Measurements from ENCODE around the gene FAIM.

The FAIM gene

DNA sequence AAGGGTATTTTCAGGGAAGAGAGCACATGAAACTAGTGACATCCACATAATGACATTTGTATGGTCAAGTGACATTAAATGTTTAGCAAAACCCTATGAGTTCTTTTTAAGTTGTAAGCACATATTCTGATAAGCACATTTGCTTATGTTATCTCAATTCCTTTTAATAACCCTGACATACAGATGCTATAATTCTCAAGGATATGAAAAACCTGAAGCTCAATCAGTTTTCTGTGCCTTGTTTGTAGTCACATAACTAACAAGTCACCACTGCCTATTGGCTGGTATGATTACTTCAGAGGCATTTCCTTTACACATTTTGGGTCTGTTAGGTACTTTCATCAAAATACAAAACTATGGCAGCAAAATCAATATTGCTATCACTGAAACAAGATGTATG, 74.1 kb downstream of the FAIM start:
- H3K4me3 ChIP-seq (ENCODE audit: low read length), result no peak overlapping the region
- H3K27me3 ChIP-seq (ENCODE audit: insufficient read depth, low read length), result no peaks in the 10 kb centered on the region
- H3K27ac ChIP-seq (ENCODE audit: low read length), result no peak overlapping the region
- peaks cover 23% of the 10 kb centered on the region for H3K36me3 ChIP-seq (ENCODE audit: insufficient read depth, low read depth, low read length)
- H3K9ac ChIP-seq (ENCODE audit: low read depth, low read length), result no peak overlapping the region
- no peaks in the 10 kb centered on the region for H3K4me1 ChIP-seq (ENCODE audit: insufficient read depth, low read length)
- H3K9me3 ChIP-seq (ENCODE audit: insufficient read depth, low read depth, low read length), result no peaks in the 10 kb centered on the region

Measured in iPS-20b (cell line).